ENCODE data around the gene HOXA4. TPM values are rescaled to one million over a fixed set of nuclear protein-coding genes. Genes with fewer than 3 reads are reported as not detected.
A peak's percentile ranks its signal among the peaks of the same experiment; 100 is the strongest.

HOXA4 gene
- total RNA-seq, 1 experiment from 2014 or later: 2.0 TPM

DNA sequence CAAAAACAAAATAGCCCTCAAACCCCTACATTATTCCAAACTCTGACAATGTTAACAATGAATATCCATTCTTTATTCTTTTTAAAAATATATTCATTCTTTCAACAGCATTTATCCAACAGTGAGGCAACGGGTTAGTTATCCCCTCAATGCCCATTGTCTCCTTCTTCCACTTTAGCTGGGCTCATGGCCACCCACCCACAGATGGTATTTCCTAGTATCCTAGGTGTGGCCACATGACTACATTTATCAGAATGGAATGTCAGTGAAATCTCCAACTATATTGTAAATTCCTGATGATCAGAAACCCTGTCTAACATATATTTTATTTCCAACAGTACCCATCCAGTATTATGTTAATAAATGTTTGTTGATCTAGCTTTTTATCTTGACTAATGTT, 48.4 kb downstream of the HOXA4 start:
- H2AFZ ChIP-seq (ENCODE audit: low read depth, low read length, poor library complexity, severe bottlenecking): peak overlapping the region; percentile 34
- no peak for TF ChIP-seq SP1 (IDR thresholded peaks at IDR 0.05; ENCODE audit: low read depth)
- TF ChIP-seq TCF7L2 (IDR thresholded peaks at IDR 0.05; ENCODE audit: borderline replicate concordance, extremely low read depth, insufficient read depth, insufficient read length): no peak
- no peak for TF ChIP-seq SIN3A (IDR thresholded peaks at IDR 0.05; ENCODE audit: low read depth)
- TF ChIP-seq FOSL1 (IDR thresholded peaks at IDR 0.05; ENCODE audit: low read depth): no peak
- no peak for TF ChIP-seq EZH2phosphoT487 (IDR thresholded peaks at IDR 0.05; ENCODE audit: borderline replicate concordance)
- no peak for TF ChIP-seq CEBPB (IDR thresholded peaks at IDR 0.05; ENCODE audit: low read depth)
- TF ChIP-seq, protein P1, sequence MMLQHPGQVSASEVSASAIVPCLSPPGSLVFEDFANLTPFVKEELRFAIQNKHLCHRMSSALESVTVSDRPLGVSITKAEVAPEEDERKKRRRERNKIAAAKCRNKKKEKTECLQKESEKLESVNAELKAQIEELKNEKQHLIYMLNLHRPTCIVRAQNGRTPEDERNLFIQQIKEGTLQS (IDR thresholded peaks at IDR 0.05): no peak
- no peak for TF ChIP-seq ELF1 (IDR thresholded peaks at IDR 0.05; ENCODE audit: borderline replicate concordance, low read depth)
- no peak for TF ChIP-seq SRF (IDR thresholded peaks at IDR 0.05; ENCODE audit: low read depth)
- TF ChIP-seq RAD21 (IDR thresholded peaks at IDR 0.05; ENCODE audit: low read depth): no peak
- TF ChIP-seq YY1 (IDR thresholded peaks at IDR 0.05; ENCODE audit: extremely low read depth, insufficient replicate concordance, low read depth, low read length): no peak
- no peak for TF ChIP-seq POLR2A (IDR thresholded peaks at IDR 0.05; ENCODE audit: borderline replicate concordance, extremely low read depth, insufficient read depth, insufficient read length)
- TF ChIP-seq EGR1 (IDR thresholded peaks at IDR 0.05; ENCODE audit: low read depth): no peak
- TF ChIP-seq JUND (IDR thresholded peaks at IDR 0.05): no peak
- H3K4me2 ChIP-seq (ENCODE audit: low read length): peak overlapping the region; percentile 48
- ATAC-seq (peak; percentile 70), DNase-seq (ENCODE audit: low read depth, low spot score) (no peak)
- POLR2A ChIA-PET: no interaction called here
- H3K9me2 ChIP-seq (ENCODE audit: insufficient read depth): no peaks in the 10 kb centered on the region
- BruUV-seq (replicated peaks): no TSS peak
- RAD21 ChIA-PET (ENCODE audit: low non-redundant PET in 1 of 2, low total read pairs in 2 of 2, uncharacterized antibody in 2 of 2, unreplicated experiment in 2 of 2): no interaction called here
- H3K27ac ChIP-seq (ENCODE audit: low read depth, low read length): no peak overlapping the region
- no peak overlapping the region for H3K4me3 ChIP-seq (replicated peaks in 1 of 2; ENCODE audit: low read depth in 1 of 2, low read length in 2 of 2)
- H3K27me3 ChIP-seq (ENCODE audit: insufficient read depth, low read length): no peaks in the 10 kb centered on the region
- intact Hi-C loops (cut with micrococcal nuclease): no loop called here
- no peaks in the 10 kb centered on the region for H3K36me3 ChIP-seq (ENCODE audit: control insufficient read depth in 1 of 2, insufficient read depth in 2 of 2, low read length in 2 of 2)
- H3K9me3 ChIP-seq (ENCODE audit: control insufficient read depth in 1 of 2, insufficient read depth in 1 of 2, low read depth in 1 of 2, low read length in 2 of 2): no peaks in the 10 kb centered on the region
- H3K9ac ChIP-seq (ENCODE audit: low read length): no peak overlapping the region
- no peaks in the 10 kb centered on the region for H4K20me1 ChIP-seq (ENCODE audit: insufficient read depth)
- peaks cover 0 to 36% of the 10 kb centered on the region in 2 experiments; a peak in 2 of 4 replicates for H3K4me1 ChIP-seq (ENCODE audit: control insufficient read depth in 1 of 2, insufficient read depth in 2 of 2, low read length in 2 of 2)
- H3K79me2 ChIP-seq (ENCODE audit: insufficient read depth, low read length): no peaks in the 10 kb centered on the region
- CTCF ChIA-PET: no interaction called here
